HPDE6-E6E7 (cell line): ENCODE measurements around the gene ERC2.

ENCODE experiments used
- DNase-seq: peaks from one replicate; pipeline ENCODE4 v3.0.0; 2011; ENCODE audit warnings: missing footprints; ENCODE audit errors: extremely low spot score

The ERC2 gene

DNA sequence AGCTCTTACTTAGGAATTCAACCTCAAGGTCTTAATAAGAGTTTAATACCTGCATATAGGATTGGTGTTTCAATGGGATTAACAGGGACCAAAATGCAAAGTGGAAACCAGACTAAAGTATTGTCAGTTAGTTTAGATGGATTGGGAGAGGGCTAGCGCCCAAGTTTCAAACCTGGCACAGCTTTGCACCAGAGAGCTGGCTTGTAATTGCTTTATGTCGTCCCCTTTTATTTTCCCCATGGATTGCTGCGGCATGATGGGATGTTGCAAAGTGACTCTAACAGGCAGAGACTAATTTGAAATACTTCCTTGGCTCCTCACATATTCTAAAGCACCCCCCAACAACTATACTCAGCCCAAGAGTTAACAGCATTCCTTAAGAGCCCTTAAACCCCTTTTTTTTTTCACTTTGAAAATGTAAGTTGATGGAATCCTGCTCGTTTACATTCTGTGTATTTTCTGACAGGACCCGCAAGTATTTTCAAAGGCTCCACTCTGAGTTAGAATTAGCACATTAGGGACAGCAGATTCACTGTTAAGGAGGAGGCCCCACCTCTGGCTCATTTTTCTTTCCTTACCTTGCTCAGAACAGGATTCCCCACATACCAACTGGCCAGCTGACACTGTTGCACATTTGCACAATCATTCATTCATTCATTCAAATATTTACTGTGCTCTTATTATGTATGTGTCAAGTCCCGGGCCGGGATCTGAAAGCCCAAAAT is 214.2 kb downstream of the ERC2 start:
- no peak for DNase-seq

DNA sequence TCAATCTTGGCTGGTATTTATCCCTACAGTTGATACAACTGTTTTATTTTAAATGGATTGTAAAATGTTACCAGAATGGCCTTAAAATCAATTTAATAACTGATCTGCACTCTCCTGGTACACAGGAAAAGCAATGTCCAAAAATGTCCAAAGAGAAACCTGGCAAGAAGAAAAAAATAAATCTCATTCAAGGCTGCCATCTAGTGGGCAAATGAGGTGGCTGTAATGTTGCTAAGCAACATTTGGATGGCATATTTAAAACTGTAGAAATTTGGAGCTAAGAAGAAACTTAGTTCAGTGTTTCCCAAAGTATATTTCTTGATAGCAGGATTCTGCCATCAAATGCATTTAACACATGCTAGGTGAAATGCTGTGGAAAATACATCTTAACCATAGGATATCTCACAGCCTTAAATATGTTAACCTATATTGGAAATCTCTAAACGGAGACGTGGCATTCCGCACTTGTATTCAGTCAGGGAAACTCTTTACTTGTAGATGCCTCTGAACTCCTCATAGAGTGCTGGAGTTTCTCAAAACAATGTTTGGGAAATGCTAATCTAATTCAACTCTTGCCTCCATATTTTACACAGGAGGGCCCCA is 216.8 kb downstream of the ERC2 start:
- no peak for DNase-seq

DNA sequence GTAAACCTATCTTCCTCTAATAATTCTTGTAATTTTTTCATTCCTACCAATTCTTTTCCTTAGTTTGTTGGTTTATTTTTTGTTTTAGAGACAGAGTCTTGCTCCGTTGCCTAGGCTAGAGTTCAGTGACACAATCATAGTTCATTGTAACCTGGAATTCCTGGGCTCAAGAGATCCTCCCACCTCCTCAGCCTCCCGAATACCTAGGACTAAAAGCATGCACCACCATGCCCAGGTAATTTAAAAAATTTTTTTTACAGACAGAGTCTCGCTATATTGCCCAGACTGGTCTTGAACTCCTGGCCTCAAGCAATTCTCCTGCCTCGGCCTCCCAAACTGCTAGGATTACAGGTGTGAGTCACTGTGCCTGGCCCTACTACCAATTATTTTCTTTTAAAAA is 220.2 kb downstream of the ERC2 start:
- no peak for DNase-seq

DNA sequence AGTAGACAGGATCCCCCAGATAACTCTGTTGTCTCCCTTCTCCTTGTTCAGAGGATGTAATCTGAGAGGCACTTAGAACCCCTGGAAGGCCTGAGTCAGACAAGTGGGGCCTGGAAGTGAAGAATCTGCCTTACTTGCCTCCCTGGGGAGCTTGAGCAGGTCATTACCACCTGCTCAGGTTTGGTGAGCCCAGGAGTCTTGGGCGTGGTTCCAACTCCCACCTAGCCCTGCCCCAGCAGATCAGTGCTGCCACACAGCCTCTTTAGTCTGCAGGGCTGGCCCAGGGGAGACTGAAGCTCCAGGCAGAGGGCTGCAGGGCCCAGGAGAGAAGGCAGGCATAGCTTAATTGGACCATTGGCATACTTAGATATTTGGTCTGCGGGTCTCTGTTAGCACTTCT is 230.0 kb downstream of the ERC2 start:
- no peak for DNase-seq

DNA sequence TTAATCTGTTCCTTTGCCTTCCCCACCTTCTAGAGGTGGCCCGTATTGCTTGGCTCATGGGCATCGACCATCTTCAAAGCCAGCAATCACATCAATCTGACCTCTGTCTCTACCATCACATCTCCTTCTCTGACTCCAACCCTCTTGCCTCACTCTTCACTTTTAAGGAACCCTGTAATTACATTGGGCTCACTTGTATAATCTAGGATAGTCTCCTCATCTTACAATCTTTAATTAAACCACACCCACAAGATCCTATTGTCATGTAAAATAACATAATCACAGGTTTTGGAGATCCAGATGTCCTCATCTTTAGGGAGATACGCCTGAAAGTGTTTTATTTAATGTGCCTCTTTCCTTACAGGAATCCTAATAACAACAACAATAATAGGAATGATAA is 234.5 kb downstream of the ERC2 start:
- DNase-seq: no peak

DNA sequence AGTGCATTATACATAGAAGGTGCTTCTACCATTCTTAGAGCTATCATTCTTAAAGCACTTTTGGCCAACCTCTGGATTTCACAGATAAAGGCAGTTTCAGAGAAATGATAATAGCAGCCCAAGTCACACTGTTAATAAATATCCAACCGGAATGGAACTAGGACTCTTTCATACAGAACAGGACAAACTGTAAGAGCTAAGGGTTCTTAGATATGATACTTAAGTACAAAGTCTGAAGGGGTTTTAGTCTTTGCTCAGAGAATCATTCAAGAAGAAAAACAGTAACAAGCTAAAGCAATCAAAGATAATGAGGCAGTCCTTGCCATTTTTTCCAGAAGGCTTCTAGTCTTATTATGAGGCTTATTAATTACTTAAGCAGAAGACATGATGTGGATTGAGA is 239.0 kb downstream of the ERC2 start:
- DNase-seq: no peak

DNA sequence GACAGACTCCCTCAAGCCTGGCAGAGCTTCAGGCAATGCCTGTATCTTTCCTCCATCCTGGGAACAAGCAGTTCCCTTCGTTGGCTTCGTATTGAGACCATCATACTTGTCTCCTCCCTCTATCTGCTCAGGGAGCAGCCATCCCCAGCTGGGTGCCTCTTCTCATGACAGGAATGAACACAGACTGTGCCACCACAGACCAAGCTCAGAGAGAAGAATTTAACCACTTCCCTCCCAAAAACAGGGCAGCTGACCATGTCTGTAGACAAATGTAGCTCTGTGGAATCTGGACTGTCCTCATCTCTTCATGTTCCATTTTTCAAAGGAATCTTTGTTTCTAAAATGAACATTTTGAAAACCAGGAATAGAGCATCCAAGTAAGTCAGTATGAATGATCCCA is 245.4 kb downstream of the ERC2 start:
- no peak for DNase-seq

DNA sequence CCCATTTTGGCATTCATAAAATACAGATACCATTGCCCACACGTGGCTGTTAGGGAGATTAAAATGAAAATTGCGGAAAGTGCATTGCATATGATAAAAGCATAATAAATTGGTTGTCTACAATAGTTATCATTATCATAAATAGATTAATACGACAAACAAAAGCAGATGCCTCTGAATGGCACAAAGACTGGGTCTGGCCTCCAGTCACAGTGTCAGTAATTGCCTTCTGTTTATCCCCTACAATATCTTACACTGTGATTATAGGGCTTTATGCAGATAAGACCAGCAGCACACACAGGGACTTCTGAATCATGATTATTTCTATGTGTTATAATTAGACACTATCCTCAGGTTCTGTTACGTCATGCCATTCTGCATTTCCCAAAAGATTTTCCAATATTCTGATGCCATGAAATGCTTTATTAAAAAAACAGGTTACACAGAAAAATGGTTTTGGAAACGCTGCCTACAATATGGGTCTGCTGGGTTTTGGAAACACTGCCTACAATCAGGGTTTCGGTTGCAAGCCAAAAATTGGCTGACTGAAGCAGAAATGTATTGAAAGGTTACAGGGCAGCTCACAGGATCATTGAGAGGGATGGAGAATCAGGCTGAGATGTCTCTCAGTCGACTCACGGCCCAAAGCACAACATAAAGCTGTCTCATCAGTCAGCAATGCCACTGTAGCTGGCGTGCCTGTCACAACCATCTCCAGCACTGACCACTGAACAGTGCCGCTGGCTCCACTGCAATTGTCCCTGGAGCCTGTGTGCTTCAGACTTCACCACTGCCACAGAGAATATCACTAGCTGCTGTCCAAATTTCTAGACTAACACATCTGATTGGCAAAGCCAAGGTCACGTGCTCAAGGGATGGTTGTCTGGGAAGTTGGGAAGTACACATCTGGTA is 248.1 kb downstream of the ERC2 start:
- DNase-seq: no peak

DNA sequence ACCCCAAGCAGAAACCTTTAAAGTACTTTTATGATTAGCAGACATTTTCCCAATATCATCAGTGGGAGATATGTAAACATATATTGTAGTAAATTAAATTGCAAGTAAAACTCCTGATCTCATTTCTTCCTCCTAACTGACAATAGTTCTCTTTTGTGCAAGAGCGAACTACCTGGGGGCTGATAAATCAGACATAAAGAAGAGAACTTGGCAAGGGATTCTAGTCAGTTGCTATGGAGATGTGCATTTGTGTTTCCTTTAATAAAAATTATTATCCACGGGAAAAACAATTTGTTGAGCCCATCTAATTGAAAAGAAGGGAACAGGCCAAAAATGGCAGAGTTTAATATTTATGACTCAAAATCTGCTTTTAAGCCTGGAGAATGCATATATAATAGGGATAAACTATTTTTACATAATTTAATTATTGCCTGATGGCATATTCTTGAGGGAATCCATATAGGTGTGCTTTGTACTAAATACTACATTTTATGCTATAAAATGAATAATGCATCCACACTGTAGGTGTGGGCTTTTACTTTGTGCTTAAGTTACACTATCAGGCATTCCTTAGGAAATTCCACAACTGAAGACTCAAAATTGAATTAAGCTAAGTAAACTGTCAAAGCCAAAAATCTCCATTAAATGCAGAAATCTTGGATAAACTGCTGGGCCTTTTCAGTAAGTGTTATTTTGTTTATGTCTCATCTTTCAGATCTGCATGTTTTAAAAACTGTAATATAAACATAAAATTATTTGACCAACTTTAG is 258.1 kb downstream of the ERC2 start:
- DNase-seq: no peak

DNA sequence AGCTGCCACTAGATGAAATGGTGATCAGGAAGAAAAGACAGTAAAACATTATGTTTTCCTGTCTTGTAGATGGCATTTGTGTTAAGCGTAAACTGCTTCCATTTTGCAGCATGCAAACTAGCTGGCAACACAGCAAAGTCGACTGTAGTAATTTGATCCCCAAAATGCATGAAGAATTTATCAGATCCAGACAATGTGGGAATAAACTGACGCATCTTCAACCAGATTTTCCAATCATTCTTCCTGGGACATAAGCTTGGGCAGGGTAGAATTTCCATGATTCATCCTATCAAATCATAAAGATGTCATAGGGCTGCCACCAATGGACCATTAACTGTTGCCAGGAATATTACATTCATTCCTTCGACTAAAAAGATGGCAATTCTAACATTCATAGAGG is 260.3 kb downstream of the ERC2 start:
- no peak for DNase-seq

DNA sequence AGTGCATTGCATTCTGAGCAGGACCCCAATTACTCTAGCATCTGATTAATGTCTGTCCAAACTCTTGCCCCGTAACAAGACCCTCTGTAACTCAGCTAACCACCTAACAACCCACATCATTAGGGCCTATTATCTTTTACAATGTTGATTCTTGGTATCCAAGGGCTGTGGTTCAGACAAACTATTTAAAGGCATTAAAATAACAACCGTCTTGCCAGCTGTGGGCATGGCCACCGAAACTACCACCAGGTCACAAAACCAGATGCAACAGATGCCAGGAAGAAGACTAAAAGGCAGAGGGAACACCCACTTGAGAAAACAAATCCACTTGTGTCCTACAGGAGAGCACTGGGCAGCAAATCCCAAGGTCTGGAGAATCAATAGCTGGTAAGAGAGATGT is 262.9 kb downstream of the ERC2 start:
- no peak for DNase-seq

DNA sequence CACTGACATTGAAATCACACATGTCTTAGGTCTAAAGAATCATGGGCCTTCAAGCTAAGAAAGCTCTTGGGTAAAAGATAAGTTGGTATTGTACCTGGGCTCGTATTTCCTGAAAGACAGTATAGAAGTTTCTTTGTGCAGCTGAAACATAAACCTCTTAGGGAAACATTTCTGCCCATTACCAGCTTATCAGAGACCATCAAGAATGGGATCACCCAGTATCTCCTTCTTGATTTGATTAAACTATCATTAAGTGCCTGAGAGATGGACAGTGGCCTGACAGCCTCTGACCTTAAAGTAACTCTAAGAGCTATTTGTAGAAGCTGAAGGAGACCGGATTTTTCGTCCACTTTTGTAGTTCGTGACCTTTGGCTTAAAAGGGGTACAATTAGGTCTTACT is 265.3 kb downstream of the ERC2 start:
- DNase-seq: no peak

DNA sequence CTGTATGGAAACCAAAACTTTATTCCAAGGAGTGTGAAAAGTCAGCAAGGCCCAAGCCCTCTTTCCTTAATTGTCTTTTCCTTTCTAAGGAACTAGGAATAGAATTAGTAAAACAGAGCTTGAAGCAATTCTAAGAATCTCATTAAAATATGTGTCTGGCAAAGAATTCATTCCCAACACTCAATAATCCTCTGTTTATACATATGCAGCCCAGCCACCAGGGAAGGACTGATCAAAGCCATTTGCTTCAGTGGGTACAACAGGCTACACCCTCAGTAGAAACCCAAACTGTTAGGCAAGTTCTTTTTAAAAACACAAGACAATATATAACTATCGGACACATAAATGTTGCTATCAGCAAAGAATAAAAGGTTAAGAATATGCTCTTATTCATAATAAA is 266.9 kb downstream of the ERC2 start:
- DNase-seq: no peak

DNA sequence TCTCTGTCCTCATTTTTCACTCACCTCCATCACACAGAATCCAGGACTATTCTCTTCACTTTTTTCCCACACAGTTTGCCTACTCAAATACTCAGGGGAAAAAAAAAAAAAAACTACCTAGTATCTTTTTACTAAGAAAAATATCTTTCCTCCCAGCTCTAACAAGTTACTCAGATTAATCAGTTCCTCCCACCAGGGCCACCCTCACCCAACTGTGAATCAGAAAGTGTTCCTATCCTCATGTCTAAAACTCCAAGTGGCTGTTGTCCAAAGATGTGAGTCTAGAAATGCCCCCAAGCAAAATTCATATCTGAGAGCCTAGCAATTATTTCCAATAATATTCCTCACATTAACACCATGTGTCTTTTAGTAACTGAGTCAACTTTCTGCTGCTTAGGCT is 268.0 kb downstream of the ERC2 start:
- no peak for DNase-seq

DNA sequence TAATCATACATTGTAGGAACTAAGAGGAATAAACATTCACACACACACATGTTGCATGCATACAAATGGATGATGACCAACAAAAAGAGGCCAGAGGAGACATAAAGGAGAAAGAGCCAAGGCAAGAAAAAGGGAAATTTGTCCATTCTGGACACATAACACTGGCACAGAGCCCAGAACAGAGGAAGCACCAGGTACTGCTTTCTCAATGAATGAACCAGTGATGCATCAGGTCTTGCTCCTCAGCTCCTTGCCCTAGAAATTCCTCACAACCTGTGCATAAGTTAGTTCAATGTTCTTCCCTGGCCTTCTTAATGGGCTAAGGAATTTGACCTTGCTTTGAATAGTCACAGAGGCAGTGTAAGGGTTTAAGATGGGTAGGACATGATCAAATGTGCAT is 270.3 kb downstream of the ERC2 start:
- no peak for DNase-seq

DNA sequence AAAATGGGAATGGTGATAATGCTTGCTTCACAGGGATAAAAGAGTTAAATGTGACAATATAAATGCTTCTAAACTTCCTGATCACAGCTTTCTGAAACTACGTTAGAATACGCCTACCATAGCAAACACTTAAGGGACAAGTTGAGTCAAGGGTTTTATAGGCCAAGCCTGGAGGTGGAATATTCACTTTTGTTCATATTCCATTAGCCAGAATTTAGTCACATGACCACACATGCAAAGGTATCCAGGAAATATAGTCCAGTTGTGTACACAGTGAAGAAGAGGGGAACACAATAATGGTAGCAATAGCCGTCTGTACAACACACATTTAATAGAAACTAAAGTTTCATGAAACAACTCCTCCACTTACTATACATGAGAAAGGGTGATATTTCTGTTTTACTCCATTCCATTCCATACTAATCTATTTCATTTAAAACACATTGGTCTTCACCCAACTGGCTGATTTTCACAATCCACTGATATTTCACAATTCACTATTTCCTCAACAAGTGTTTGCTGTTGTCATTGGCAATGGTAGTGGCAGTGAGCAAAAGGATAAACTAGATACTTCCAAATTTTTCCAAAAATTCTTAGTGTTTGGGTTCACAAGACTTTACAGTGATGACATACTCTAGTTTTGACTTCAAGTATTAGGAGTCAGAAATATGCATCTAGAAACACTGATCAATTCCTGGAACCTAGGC is 270.9 kb downstream of the ERC2 start:
- no peak for DNase-seq

DNA sequence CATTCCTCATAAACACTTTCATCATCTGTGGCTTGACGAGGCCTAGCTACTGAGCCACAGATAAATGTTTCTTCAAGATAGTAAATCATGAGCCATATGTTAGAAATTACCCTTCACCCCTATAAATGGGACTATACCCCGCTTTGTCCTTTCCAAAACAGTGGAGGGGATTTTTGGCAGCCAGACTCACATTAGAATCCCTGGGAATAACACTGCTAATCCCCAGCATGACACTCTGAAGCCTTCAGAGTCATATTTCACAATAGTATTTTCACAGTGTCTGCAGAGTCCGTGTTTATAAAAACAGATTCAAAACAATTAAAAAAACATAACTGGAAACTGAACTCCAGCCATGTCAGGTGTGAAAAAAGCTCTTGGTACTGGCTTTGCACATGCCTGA is 271.6 kb downstream of the ERC2 start:
- no peak for DNase-seq

DNA sequence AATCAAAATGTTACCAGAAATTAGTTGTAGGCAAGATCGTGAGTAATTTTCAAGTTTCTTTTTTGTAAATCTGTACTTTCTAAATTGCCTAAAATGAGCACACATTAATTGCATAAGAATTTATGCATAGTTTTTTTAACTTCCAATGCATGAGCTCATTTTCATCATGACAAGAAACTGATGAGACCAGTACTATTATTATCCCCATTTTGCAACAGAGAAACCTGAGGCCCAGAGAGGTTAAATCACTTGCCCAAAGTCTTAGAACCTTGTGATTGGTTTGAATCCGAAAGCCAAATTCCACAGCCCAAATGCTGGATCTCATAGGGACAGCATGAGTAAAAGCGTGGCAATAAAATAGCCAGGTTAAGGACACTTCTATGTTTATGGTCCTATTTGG is 274.7 kb downstream of the ERC2 start:
- no peak for DNase-seq

DNA sequence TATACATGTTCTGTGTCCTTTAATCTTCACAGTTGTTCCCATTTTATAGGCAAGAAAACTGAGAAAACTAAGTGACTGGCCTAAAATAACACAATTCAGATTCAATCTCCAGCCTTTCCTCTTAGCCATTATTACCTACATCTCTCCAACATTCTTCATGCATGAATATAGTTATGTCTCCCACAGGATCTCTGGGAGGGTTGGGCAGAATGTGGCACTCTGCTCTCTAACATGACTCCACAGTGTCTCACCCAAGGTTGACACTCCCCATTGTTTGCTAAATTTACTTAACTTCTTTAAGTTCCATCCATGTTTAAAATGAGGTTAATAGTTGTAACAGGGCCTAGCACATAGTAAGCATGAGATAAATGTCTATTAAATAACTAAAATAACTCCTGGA is 276.3 kb downstream of the ERC2 start:
- DNase-seq: no peak

DNA sequence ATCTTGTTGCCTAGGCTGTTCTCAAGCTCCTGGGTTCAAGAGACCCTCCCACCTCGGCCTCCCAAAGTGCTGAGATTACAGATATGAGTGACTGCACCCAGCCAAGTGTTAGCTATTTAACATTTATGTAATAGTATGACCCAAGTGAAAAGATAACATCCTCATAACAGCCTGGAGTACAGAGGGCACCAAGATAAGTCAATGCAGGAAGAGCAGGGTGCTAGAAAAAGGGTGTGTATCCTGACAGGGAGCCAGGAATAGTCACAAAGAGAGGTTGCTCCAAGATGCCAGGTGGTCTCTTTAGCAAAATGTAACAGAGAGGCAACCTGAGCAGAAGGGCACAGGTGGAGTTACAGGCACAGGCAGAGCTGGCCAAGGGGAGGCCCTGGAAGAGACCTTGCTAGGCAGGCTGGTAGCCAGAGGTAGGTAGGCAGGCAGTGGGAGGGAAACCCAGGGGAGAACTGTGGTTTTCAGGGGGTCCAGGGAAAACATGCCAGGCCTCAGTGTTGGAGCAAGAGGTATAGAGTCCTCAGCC is 277.4 kb downstream of the ERC2 start:
- DNase-seq: no peak

DNA sequence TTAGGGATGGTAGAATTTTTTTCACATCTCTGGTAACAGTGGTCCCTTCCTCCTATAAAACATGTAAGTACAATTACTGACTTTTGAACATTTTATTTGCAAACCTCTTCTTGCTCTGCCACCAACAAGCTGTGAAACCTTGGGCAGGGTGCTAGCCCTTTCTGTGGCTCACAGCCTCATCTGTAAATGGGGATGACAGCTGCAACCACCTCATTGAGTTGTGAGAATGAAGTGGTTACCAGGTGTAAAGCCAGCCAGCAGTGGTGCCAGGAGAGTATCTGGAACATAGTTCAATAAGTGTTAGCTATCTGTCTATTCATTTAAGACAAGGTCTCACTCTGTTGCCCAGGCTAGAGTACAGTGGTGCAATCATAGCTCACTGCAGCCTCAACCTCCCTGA is 278.1 kb downstream of the ERC2 start:
- DNase-seq: no peak
